ENCODE data around the gene CERS6. TPM values are rescaled to one million over a fixed set of nuclear protein-coding genes. Genes with fewer than 3 reads are reported as not detected.
A peak's percentile ranks its signal among the peaks of the same experiment; 100 is the strongest.

Gene CERS6
- total RNA-seq, 1 donor from 2014 or later, result 27.7 TPM

DNA sequence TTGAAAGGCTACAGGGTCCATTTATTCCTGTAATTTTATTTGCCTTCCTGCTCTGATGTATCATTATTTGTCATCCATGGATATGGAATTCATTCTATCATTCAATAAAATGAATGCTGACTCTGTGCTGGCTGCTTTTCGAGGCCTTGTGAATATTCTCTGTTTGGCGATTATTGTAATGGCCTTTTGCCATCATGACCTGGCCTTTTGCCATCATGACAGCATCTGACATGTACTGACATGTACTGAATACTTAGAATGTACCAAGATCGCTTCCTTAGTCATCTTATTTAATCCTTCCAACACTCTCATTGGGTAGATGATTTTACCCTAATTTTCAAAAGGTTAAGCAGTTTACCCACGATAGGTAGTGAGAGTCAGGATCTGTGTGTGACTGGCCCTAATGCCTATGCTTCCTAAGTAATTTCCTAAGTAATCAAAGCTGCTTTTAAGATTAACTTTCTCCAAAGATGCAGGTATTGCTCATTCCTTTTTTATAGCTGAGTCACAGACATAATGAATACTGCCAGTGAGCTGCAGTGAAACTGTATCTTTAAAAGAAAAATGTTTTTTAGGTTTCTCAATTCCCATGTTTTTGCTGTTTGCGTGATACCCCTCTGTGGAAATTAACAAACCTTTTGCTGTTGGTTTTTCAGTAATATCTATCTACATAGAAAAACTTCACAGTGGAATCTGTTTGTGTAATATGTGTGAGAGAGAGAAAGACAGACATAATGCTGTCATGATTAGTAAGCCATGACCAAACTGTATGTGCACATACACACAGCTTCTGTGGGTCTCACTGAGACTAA lies 127.8 kb downstream of the CERS6 start:
- intact Hi-C loops (cut with DNase I), result no loop called here
- no peak for DNase-seq (ENCODE audit: extremely low spot score in 2 of 2)
- Histone ChIP-seq H3K27me3 (no peaks in the 10 kb centered on the region), H3K4me3 (no peak overlapping the region), H3K36me3 (no peaks in the 10 kb centered on the region), H3K9me3 (no peaks in the 10 kb centered on the region), H3K4me1 (peaks cover 31% of the 10 kb centered on the region), H3K27ac (peak overlapping the region; percentile 11)
- TF ChIP-seq POLR2A (IDR thresholded peaks at IDR 0.05) (no peak), POLR2AphosphoS5 (IDR thresholded peaks at IDR 0.05; ENCODE audit: insufficient read depth in 1 of 2, low read depth in 1 of 2) (no peak)
- TF ChIP-seq, protein P1, sequence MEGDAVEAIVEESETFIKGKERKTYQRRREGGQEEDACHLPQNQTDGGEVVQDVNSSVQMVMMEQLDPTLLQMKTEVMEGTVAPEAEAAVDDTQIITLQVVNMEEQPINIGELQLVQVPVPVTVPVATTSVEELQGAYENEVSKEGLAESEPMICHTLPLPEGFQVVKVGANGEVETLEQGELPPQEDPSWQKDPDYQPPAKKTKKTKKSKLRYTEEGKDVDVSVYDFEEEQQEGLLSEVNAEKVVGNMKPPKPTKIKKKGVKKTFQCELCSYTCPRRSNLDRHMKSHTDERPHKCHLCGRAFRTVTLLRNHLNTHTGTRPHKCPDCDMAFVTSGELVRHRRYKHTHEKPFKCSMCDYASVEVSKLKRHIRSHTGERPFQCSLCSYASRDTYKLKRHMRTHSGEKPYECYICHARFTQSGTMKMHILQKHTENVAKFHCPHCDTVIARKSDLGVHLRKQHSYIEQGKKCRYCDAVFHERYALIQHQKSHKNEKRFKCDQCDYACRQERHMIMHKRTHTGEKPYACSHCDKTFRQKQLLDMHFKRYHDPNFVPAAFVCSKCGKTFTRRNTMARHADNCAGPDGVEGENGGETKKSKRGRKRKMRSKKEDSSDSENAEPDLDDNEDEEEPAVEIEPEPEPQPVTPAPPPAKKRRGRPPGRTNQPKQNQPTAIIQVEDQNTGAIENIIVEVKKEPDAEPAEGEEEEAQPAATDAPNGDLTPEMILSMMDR (IDR thresholded peaks at IDR 0.05), result no peak

DNA sequence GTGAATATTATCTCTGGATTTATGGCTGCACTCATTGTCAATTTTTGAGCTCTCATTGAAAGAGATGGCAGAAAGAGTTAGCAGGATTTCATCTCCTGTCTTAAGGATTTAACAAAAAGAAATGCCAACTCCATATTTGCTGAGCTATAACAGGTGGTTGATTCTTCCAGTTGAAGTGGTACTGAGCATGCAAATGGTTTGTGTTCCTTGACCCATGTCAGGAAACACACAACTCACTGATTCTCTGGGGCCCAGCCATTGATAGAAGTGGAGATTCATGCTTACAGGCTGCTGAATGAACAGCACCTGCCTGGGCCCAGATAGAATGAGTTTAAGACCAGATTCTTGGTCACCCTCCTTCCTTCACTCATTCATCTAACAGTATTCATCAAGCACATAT lies 128.8 kb downstream of the CERS6 start:
- intact Hi-C loops (cut with DNase I), result no loop called here
- Histone ChIP-seq H3K4me1 (peaks cover 31% of the 10 kb centered on the region), H3K9me3 (no peaks in the 10 kb centered on the region), H3K4me3 (no peak overlapping the region), H3K27ac (no peak overlapping the region), H3K27me3 (no peaks in the 10 kb centered on the region), H3K36me3 (no peaks in the 10 kb centered on the region)
- no peak for DNase-seq (ENCODE audit: extremely low spot score in 2 of 2)
- TF ChIP-seq, protein P1 (IDR thresholded peaks at IDR 0.05), result no peak
- no peak for TF ChIP-seq POLR2A (IDR thresholded peaks at IDR 0.05)
- no peak for TF ChIP-seq POLR2AphosphoS5 (IDR thresholded peaks at IDR 0.05; ENCODE audit: insufficient read depth in 1 of 2, low read depth in 1 of 2)

DNA sequence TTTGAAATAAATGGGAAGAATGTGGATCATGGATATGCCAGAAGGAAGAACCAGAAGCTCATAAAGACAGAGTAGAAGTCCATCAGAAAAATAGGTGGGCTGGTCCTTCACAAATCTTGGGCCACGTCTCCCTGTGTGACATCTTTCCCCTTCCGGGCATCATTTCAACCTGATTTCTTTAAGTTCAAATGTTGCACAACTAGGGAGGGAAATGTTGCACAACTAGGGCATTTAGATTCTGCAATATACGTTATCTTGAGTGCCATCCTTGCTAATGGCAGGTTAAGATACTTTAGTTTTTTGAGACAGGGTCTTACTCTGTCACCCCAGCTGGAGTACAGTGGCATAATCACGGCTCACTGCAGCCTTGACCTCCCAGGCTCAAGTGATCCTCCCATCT lies 129.6 kb downstream of the CERS6 start:
- DNase-seq (ENCODE audit: extremely low spot score in 2 of 2), result no peak
- Histone ChIP-seq H3K27me3 (no peaks in the 10 kb centered on the region), H3K4me1 (peaks cover 31% of the 10 kb centered on the region), H3K36me3 (no peaks in the 10 kb centered on the region), H3K9me3 (no peaks in the 10 kb centered on the region), H3K27ac (no peak overlapping the region), H3K4me3 (no peak overlapping the region)
- TF ChIP-seq POLR2A (IDR thresholded peaks at IDR 0.05), result no peak
- TF ChIP-seq POLR2AphosphoS5 (IDR thresholded peaks at IDR 0.05; ENCODE audit: insufficient read depth in 1 of 2, low read depth in 1 of 2), result no peak
- intact Hi-C loops (cut with DNase I), result no loop called here

DNA sequence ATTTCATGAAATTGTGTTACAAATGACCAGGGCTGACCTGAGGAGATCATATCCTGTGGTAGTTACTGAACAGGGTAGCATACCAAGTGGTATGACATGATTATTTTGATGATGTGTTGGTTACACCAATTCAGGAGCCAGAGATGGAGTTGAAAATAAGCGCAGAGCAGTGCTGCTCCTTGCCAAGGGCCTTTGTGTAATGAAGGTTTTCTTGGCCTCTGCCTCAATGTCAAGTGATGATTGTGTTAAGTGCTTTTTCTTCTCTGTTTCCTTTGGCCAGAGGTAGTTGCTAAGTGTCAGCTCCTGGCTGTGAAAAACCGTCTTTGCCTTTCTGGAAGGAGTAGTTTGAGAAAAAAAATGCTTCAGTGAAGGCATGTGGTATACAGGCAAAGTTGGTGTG lies 131.2 kb downstream of the CERS6 start:
- no peaks in the 10 kb centered on the region for H3K36me3 ChIP-seq
- no peak for TF ChIP-seq POLR2AphosphoS5 (IDR thresholded peaks at IDR 0.05; ENCODE audit: insufficient read depth in 1 of 2, low read depth in 1 of 2)
- TF ChIP-seq, protein P1 (IDR thresholded peaks at IDR 0.05), result no peak
- no peak for TF ChIP-seq POLR2A (IDR thresholded peaks at IDR 0.05)
- no peak overlapping the region for H3K27ac ChIP-seq
- peaks cover 25% of the 10 kb centered on the region for H3K4me1 ChIP-seq
- H3K4me3 ChIP-seq, result no peak overlapping the region
- no peaks in the 10 kb centered on the region for H3K9me3 ChIP-seq
- DNase-seq (ENCODE audit: extremely low spot score in 2 of 2), result no peak
- H3K27me3 ChIP-seq, result no peaks in the 10 kb centered on the region
- intact Hi-C loops (cut with DNase I), result no loop called here

DNA sequence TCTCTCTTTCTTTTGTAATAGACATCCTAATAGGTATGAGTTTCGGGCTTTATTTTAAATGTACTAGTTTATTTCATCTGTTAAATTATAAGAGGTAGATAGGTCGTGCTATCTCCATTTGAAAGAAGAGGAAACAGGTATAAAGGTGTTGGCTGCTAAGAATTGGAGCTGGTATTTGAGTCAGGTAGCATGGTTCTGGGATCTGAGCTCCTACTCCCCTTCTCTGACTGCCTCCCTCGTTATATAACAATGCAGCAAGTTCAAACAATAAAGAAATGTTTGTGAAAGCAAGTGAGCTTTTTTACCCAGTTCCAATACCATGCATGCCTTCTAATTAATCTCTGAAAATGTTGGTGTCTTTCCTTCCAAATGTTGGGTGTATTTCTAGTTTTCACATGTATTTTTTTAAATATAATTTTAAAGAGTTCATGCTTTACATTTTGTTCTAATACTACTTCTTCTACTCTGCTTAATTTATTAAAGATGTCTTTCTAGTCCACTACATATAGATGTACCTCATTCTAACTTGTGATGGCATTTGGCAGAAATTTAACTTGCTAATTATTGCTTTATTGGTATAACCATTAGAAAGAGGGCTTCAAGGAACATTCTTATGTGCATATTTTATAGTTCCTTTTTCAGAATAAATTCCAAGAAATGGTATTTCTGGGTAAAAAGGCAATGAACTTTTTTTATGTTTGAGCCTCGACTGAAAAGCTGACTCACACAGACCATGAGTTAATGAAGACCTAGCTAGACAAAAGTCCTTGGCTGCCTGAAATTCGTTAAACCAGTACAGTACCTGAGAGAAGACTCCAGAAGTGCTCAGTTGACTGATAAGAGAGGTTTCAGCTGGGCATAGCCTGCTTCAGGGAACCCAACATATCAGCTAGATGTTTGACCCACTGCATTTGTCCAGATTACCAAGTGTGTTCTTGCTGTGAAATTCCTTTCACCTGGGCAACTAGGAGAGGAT lies 133.5 kb downstream of the CERS6 start:
- Histone ChIP-seq H3K4me1 (peaks cover 2% of the 10 kb centered on the region), H3K9me3 (no peaks in the 10 kb centered on the region), H3K27ac (no peak overlapping the region), H3K36me3 (no peaks in the 10 kb centered on the region), H3K4me3 (no peak overlapping the region), H3K27me3 (no peaks in the 10 kb centered on the region)
- no peak for TF ChIP-seq POLR2A (IDR thresholded peaks at IDR 0.05)
- TF ChIP-seq, protein P1 (IDR thresholded peaks at IDR 0.05), result no peak
- no peak for DNase-seq (ENCODE audit: extremely low spot score in 2 of 2)
- intact Hi-C loops (cut with DNase I), result no loop called here
